ENCODE data around the gene WASHC2C. TPM values are rescaled to one million over a fixed set of nuclear protein-coding genes. Genes with fewer than 3 reads are reported as not detected.
"Not testable (repeated sequence)": the region's sequence is repeated elsewhere in the genome, so short reads cannot be mapped to it uniquely, and the experiment has no call there.

WASHC2C gene
- total RNA-seq, 2 experiments from 2014 or later, result 62.9 to 69.3 TPM

- ATAC-seq (ENCODE audit: poor library complexity); POLR2A ChIA-PET; H3K4me3 ChIP-seq (ENCODE audit: low read length); H3K4me3 Mint-ChIP-seq; CTCF ChIA-PET; H3K36me3 ChIP-seq (ENCODE audit: insufficient read depth, low read length); intact Hi-C loops (cut with DNase I, micrococcal nuclease); H3K4me1 ChIP-seq (ENCODE audit: insufficient read depth, low read length); DNase-seq; H3K9me3 ChIP-seq (ENCODE audit: control insufficient read depth in 1 of 2, insufficient read depth in 1 of 2, low read length in 2 of 2); H3K4me1 Mint-ChIP-seq (ENCODE audit: low read depth); H3K27ac Mint-ChIP-seq; H3K27ac ChIP-seq (ENCODE audit: low read depth in 1 of 2, low read length in 2 of 2); H3K9me3 Mint-ChIP-seq; H3K27me3 ChIP-seq (ENCODE audit: control insufficient read depth in 1 of 2, insufficient read depth in 2 of 2, low read length in 2 of 2); H3K27me3 Mint-ChIP-seq: not testable (repeated sequence)
- H3K36me3 Mint-ChIP-seq (ENCODE audit: low read depth), result peaks cover 39% of the 10 kb centered on the region
Measured at GRCh38 chr10:45742014-45742413, 14.9 kb downstream of the WASHC2C start.

- H3K27me3 ChIP-seq (ENCODE audit: control insufficient read depth in 1 of 2, insufficient read depth in 2 of 2, low read length in 2 of 2); H3K9me3 Mint-ChIP-seq; ATAC-seq (ENCODE audit: poor library complexity); H3K4me3 ChIP-seq (ENCODE audit: low read length); H3K27ac ChIP-seq (ENCODE audit: low read depth in 1 of 2, low read length in 2 of 2); H3K4me3 Mint-ChIP-seq; POLR2A ChIA-PET; H3K27me3 Mint-ChIP-seq; H3K27ac Mint-ChIP-seq; DNase-seq; H3K9me3 ChIP-seq (ENCODE audit: control insufficient read depth in 1 of 2, insufficient read depth in 1 of 2, low read length in 2 of 2); H3K4me1 Mint-ChIP-seq (ENCODE audit: low read depth); H3K36me3 ChIP-seq (ENCODE audit: insufficient read depth, low read length); H3K4me1 ChIP-seq (ENCODE audit: insufficient read depth, low read length); intact Hi-C loops (cut with DNase I, micrococcal nuclease); CTCF ChIA-PET: not testable (repeated sequence)
- H3K36me3 Mint-ChIP-seq (ENCODE audit: low read depth), result peaks cover 34% of the 10 kb centered on the region
Measured at GRCh38 chr10:45751141-45751540, 24.1 kb downstream of the WASHC2C start.

- H3K9me3 Mint-ChIP-seq; POLR2A ChIA-PET; H3K4me1 ChIP-seq (ENCODE audit: insufficient read depth, low read length); H3K27me3 Mint-ChIP-seq; CTCF ChIA-PET; H3K36me3 ChIP-seq (ENCODE audit: insufficient read depth, low read length); H3K9me3 ChIP-seq (ENCODE audit: control insufficient read depth in 1 of 2, insufficient read depth in 1 of 2, low read length in 2 of 2); H3K27ac Mint-ChIP-seq; ATAC-seq (ENCODE audit: poor library complexity); H3K4me3 ChIP-seq (ENCODE audit: low read length); H3K4me1 Mint-ChIP-seq (ENCODE audit: low read depth); H3K4me3 Mint-ChIP-seq; DNase-seq; H3K27ac ChIP-seq (ENCODE audit: low read depth in 1 of 2, low read length in 2 of 2); intact Hi-C loops (cut with DNase I, micrococcal nuclease); H3K27me3 ChIP-seq (ENCODE audit: control insufficient read depth in 1 of 2, insufficient read depth in 2 of 2, low read length in 2 of 2): not testable (repeated sequence)
- peaks cover 27% of the 10 kb centered on the region for H3K36me3 Mint-ChIP-seq (ENCODE audit: low read depth)
Measured at GRCh38 chr10:45752210-45752609, 25.1 kb downstream of the WASHC2C start.

GRCh38 chr10:45753979-45754495 lies 27.0 kb downstream of the WASHC2C start:
- H3K9me3 ChIP-seq (ENCODE audit: control insufficient read depth in 1 of 2, insufficient read depth in 1 of 2, low read length in 2 of 2); ATAC-seq (ENCODE audit: poor library complexity); H3K27ac Mint-ChIP-seq; H3K27ac ChIP-seq (ENCODE audit: low read depth in 1 of 2, low read length in 2 of 2); DNase-seq; H3K4me3 Mint-ChIP-seq; H3K27me3 Mint-ChIP-seq; intact Hi-C loops (cut with DNase I, micrococcal nuclease); POLR2A ChIA-PET; H3K4me1 ChIP-seq (ENCODE audit: insufficient read depth, low read length); H3K36me3 ChIP-seq (ENCODE audit: insufficient read depth, low read length); H3K4me1 Mint-ChIP-seq (ENCODE audit: low read depth); CTCF ChIA-PET; H3K27me3 ChIP-seq (ENCODE audit: control insufficient read depth in 1 of 2, insufficient read depth in 2 of 2, low read length in 2 of 2); H3K9me3 Mint-ChIP-seq; H3K4me3 ChIP-seq (ENCODE audit: low read length): not testable (repeated sequence)
- peaks cover 40% of the 10 kb centered on the region for H3K36me3 Mint-ChIP-seq (ENCODE audit: low read depth)

- H3K36me3 ChIP-seq (ENCODE audit: insufficient read depth, low read length); H3K4me1 ChIP-seq (ENCODE audit: insufficient read depth, low read length); intact Hi-C loops (cut with DNase I, micrococcal nuclease); H3K27me3 Mint-ChIP-seq; H3K4me3 Mint-ChIP-seq; H3K4me3 ChIP-seq (ENCODE audit: low read length); H3K27me3 ChIP-seq (ENCODE audit: control insufficient read depth in 1 of 2, insufficient read depth in 2 of 2, low read length in 2 of 2); ATAC-seq (ENCODE audit: poor library complexity); H3K4me1 Mint-ChIP-seq (ENCODE audit: low read depth); H3K9me3 ChIP-seq (ENCODE audit: control insufficient read depth in 1 of 2, insufficient read depth in 1 of 2, low read length in 2 of 2); DNase-seq; H3K27ac Mint-ChIP-seq; H3K27ac ChIP-seq (ENCODE audit: low read depth in 1 of 2, low read length in 2 of 2); POLR2A ChIA-PET; CTCF ChIA-PET; H3K9me3 Mint-ChIP-seq: not testable (repeated sequence)
- H3K36me3 Mint-ChIP-seq (ENCODE audit: low read depth), result peaks cover 47% of the 10 kb centered on the region
Measured at GRCh38 chr10:45755083-45755482, 28.0 kb downstream of the WASHC2C start.

- H3K4me1 Mint-ChIP-seq (ENCODE audit: low read depth); ATAC-seq (ENCODE audit: poor library complexity); H3K9me3 ChIP-seq (ENCODE audit: control insufficient read depth in 1 of 2, insufficient read depth in 1 of 2, low read length in 2 of 2); H3K4me3 ChIP-seq (ENCODE audit: low read length); DNase-seq; H3K4me1 ChIP-seq (ENCODE audit: insufficient read depth, low read length); H3K27me3 ChIP-seq (ENCODE audit: control insufficient read depth in 1 of 2, insufficient read depth in 2 of 2, low read length in 2 of 2); H3K4me3 Mint-ChIP-seq; H3K27ac Mint-ChIP-seq; H3K27ac ChIP-seq (ENCODE audit: low read depth in 1 of 2, low read length in 2 of 2); intact Hi-C loops (cut with DNase I, micrococcal nuclease); H3K9me3 Mint-ChIP-seq; POLR2A ChIA-PET; H3K36me3 ChIP-seq (ENCODE audit: insufficient read depth, low read length); H3K27me3 Mint-ChIP-seq; CTCF ChIA-PET: not testable (repeated sequence)
- peaks cover 47% of the 10 kb centered on the region for H3K36me3 Mint-ChIP-seq (ENCODE audit: low read depth)
Measured at GRCh38 chr10:45756065-45756464, 29.0 kb downstream of the WASHC2C start.

GRCh38 chr10:45757661-45758396 lies 30.8 kb downstream of the WASHC2C start:
- POLR2A ChIA-PET; H3K27ac ChIP-seq (ENCODE audit: low read depth in 1 of 2, low read length in 2 of 2); intact Hi-C loops (cut with DNase I, micrococcal nuclease); H3K4me1 ChIP-seq (ENCODE audit: insufficient read depth, low read length); H3K4me3 Mint-ChIP-seq; H3K4me1 Mint-ChIP-seq (ENCODE audit: low read depth); H3K27me3 Mint-ChIP-seq; H3K27ac Mint-ChIP-seq; H3K36me3 ChIP-seq (ENCODE audit: insufficient read depth, low read length); H3K27me3 ChIP-seq (ENCODE audit: control insufficient read depth in 1 of 2, insufficient read depth in 2 of 2, low read length in 2 of 2); H3K4me3 ChIP-seq (ENCODE audit: low read length); H3K9me3 ChIP-seq (ENCODE audit: control insufficient read depth in 1 of 2, insufficient read depth in 1 of 2, low read length in 2 of 2); H3K9me3 Mint-ChIP-seq; CTCF ChIA-PET; ATAC-seq (ENCODE audit: poor library complexity); DNase-seq: not testable (repeated sequence)
- peaks cover 48% of the 10 kb centered on the region for H3K36me3 Mint-ChIP-seq (ENCODE audit: low read depth)

Measured in CD4-positive, alpha-beta T cell (primary cell).